PFSK-1 (cell line): ENCODE results near the gene SRL.

Experiments used
- FOXP2 ChIP-seq: optimal IDR thresholded peaks from 2 replicates; pipeline ENCODE3; 2011; ENCODE audit warnings: borderline replicate concordance, control low read depth, inconsistent platforms; ENCODE audit not compliant: insufficient read depth; ENCODE audit errors: extremely low read length, extremely low read depth
- POLR2AphosphoS5 ChIP-seq: IDR thresholded peaks from 2 replicates; pipeline ENCODE4 v1.6.1; 2012; ENCODE audit warnings: low read depth, mild to moderate bottlenecking, control low read depth, low read length, moderate library complexity
- REST ChIP-seq, 2 experiments: IDR thresholded peaks; 2 replicates each; pipeline versions ENCODE4 v1.6.1 to v1.8.0; 2011 to 2012; ENCODE audit warnings: low read depth in 2 of 2, low read length in 2 of 2, control low read depth in 1 of 2, inconsistent platforms in 1 of 2, mild to moderate bottlenecking in 1 of 2, moderate library complexity in 1 of 2; ENCODE audit not compliant: insufficient read depth in 1 of 2

GRCh38 chr16:4157376-4157825, 84.5 kb downstream of the SRL start:
- TF ChIP-seq POLR2AphosphoS5 (no peak), REST (IDR thresholded peaks at IDR 0.05; ENCODE audit: insufficient read depth in 1 of 2, low read depth in 2 of 2, low read length in 2 of 2) (no peak), FOXP2 (no peak)
